NCI-H1436 (cell line): Measurements from ENCODE around the gene SND1.
"Not testable (repeated sequence)": the region's sequence is repeated elsewhere in the genome, so short reads cannot be mapped to it uniquely, and the experiment has no call there.

Source experiments
- DNase-seq: peaks from one replicate; lab custom pipeline; 2025; lab: John Stamatoyannopoulos, UW

Gene SND1

GRCh38 chr7:128099204-128099671 is 447.2 kb downstream of the SND1 start:
- no peak for DNase-seq

- no peak for DNase-seq
Measured at GRCh38 chr7:128100225-128100948, 448.4 kb downstream of the SND1 start.

GRCh38 chr7:128100949-128101713 is 449.1 kb downstream of the SND1 start:
- no peak for DNase-seq

- DNase-seq, result no peak
Measured at GRCh38 chr7:128102490-128103291, 450.7 kb downstream of the SND1 start.

GRCh38 chr7:128103498-128104107 is 451.6 kb downstream of the SND1 start:
- DNase-seq, result no peak

GRCh38 chr7:128104108-128104742 is 452.2 kb downstream of the SND1 start:
- no peak for DNase-seq

- DNase-seq, result no peak
Measured at GRCh38 chr7:128105228-128106022, 453.4 kb downstream of the SND1 start.

- no peak for DNase-seq
Measured at GRCh38 chr7:128106821-128107220, 454.8 kb downstream of the SND1 start.

- not testable (repeated sequence) for DNase-seq
Measured at GRCh38 chr7:128107516-128107915, 455.5 kb downstream of the SND1 start.

- DNase-seq, result no peak
Measured at GRCh38 chr7:128108129-128108528, 456.1 kb downstream of the SND1 start.

GRCh38 chr7:128108641-128109423 is 456.8 kb downstream of the SND1 start:
- DNase-seq, result no peak

GRCh38 chr7:128109424-128109969 is 457.5 kb downstream of the SND1 start:
- not testable (repeated sequence) for DNase-seq

GRCh38 chr7:128110641-128111364 is 458.8 kb downstream of the SND1 start:
- no peak for DNase-seq

- DNase-seq, result peak; percentile 62
Measured at GRCh38 chr7:128112018-128112780, 460.2 kb downstream of the SND1 start.

GRCh38 chr7:128112781-128113221 is 460.8 kb downstream of the SND1 start:
- DNase-seq, result peak; percentile 49

- DNase-seq, result no peak
Measured at GRCh38 chr7:128113839-128114238, 461.8 kb downstream of the SND1 start.

GRCh38 chr7:128114806-128115205 is 462.8 kb downstream of the SND1 start:
- no peak for DNase-seq

GRCh38 chr7:128115336-128115820 is 463.4 kb downstream of the SND1 start:
- DNase-seq, result no peak
